ENCODE measurements around the gene EXOC6. TPM values are rescaled to one million over a fixed set of nuclear protein-coding genes. Genes with fewer than 3 reads are reported as not detected.
"Not testable (repeated sequence)": the region's sequence is repeated elsewhere in the genome, so short reads cannot be mapped to it uniquely, and the experiment has no call there.

EXOC6 gene
- total and polyA plus RNA-seq, 2 donors = 10.6 to 17.4 TPM

DNA sequence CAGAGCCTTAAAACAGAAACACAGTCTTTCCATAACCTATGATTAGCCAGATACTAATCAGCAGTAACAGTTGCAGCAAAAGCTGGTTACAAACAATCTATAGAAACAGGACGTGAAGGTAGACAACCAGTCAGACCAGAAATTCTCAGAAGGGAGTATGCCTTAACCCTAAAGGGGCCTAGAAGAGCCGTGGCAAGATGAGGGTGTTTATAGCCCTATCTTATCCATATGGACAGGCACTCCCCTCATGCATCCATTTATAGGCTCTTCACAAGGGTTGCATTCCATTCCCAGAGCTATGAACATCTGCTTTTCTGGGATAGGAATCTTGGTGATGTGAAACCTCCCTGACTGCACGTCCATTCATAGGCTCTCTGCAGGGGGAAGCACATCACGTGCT is 64.3 kb downstream of the EXOC6 start:
- not testable (repeated sequence) for H3K27ac ChIP-seq (ENCODE audit: low read depth in 1 of 2, low read length in 1 of 2); H3K9me3 ChIP-seq (ENCODE audit: control insufficient read depth in 2 of 2, insufficient read depth in 1 of 2, low read length in 1 of 2); DNase-seq (ENCODE audit: low read depth in 6 of 9, low spot score in 9 of 9); H3K36me3 ChIP-seq (ENCODE audit: control insufficient read depth in 2 of 2, insufficient read depth in 2 of 2, low read length in 1 of 2); H3K4me3 ChIP-seq (ENCODE audit: low read length in 2 of 2); H3K4me1 ChIP-seq (ENCODE audit: control insufficient read depth in 2 of 2, insufficient read depth in 2 of 2, low read length in 2 of 2); H3K27me3 ChIP-seq (ENCODE audit: control insufficient read depth in 2 of 2, insufficient read depth in 1 of 2, low read length in 1 of 2)
- 91% methylated on average over 4 of the region's 4 CpGs for WGBS

DNA sequence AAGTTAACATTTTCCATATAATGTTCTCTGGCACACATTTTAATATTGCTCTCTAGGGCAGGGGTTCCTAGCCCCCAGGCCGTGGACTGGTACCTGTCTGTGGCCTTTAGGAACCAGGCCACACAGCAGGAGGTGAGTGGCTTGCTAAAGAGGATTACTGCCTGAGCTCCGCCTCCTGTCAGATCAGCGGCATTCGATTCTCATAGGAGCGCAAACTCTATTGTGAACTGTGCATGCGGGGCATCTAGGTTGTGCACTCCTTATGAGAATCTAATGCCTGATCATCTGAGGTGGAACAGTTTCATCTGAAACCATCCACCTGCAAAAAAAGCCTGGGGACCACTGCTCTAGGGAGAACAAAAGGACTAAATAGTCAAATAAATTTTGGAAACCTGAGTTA is 65.7 kb downstream of the EXOC6 start:
- Histone ChIP-seq H3K4me3 (ENCODE audit: low read length in 2 of 2) (no peak overlapping the region), H3K4me1 (ENCODE audit: control insufficient read depth in 2 of 2, insufficient read depth in 2 of 2, low read length in 2 of 2) (no peaks in the 10 kb centered on the region), H3K27me3 (ENCODE audit: control insufficient read depth in 2 of 2, insufficient read depth in 1 of 2, low read length in 1 of 2) (no peaks in the 10 kb centered on the region), H3K27ac (ENCODE audit: low read depth in 1 of 2, low read length in 1 of 2) (no peak overlapping the region), H3K36me3 (ENCODE audit: control insufficient read depth in 2 of 2, insufficient read depth in 2 of 2, low read length in 1 of 2) (peaks cover 3% of the 10 kb centered on the region in 2 donors), H3K9me3 (ENCODE audit: control insufficient read depth in 2 of 2, insufficient read depth in 1 of 2, low read length in 1 of 2) (no peaks in the 10 kb centered on the region)
- no peak for DNase-seq (ENCODE audit: low read depth in 6 of 9, low spot score in 9 of 9)
- WGBS = 94% methylated on average over 6 of the region's 6 CpGs

DNA sequence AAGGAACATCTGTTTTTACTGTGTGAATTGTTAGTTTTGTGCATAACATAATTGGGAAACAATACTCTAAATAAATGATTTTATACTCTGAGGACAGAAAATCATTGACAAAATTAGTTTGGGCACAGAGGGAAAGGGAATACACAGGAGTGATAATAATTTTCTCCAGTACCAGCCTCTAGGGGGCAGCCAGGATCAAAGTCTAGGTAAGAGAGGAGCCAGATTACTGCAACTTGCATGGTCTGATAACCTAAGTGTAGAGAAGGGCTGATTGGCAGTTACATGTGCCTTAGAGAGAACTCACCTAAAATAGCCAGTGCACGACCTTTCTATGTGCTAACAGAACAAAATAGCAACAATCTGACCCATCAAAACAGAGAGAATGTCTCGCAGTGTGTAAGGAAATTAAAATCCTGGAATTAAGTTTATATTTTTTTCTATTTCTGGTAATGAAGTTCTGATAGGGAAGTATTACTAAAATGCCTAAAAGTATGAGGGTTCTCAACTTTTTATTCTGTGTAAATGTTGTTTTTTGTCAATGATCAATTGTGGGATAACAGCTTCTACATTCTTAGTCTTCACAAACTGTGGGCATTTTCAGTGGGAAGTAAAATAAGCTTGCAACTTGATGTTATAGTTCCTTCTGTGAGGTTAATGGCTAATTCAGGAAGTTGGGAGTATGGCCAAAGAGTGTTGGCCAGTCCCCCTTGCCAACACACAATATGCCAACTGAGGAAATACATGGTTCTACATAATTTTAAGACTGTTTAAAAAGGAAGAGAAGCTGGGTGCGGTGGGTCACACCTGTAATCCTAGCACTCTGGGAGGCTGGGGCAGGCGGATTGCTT is 66.4 kb downstream of the EXOC6 start:
- no peaks in the 10 kb centered on the region for H3K27me3 ChIP-seq (ENCODE audit: control insufficient read depth in 2 of 2, insufficient read depth in 1 of 2, low read length in 1 of 2)
- peak in 8 of 9 donors; percentile 19 to 69 (median 30) for DNase-seq (ENCODE audit: low read depth in 6 of 9, low spot score in 9 of 9)
- 90% methylated on average over 4 of the region's 4 CpGs for WGBS
- H3K36me3 ChIP-seq (ENCODE audit: control insufficient read depth in 2 of 2, insufficient read depth in 2 of 2, low read length in 1 of 2) = peaks cover 3% of the 10 kb centered on the region in 2 donors
- no peaks in the 10 kb centered on the region for H3K4me1 ChIP-seq (ENCODE audit: control insufficient read depth in 2 of 2, insufficient read depth in 2 of 2, low read length in 2 of 2)
- no peak overlapping the region for H3K27ac ChIP-seq (ENCODE audit: low read depth in 1 of 2, low read length in 1 of 2)
- H3K4me3 ChIP-seq (ENCODE audit: low read length in 2 of 2) = no peak overlapping the region
- no peaks in the 10 kb centered on the region for H3K9me3 ChIP-seq (ENCODE audit: control insufficient read depth in 2 of 2, insufficient read depth in 1 of 2, low read length in 1 of 2)

DNA sequence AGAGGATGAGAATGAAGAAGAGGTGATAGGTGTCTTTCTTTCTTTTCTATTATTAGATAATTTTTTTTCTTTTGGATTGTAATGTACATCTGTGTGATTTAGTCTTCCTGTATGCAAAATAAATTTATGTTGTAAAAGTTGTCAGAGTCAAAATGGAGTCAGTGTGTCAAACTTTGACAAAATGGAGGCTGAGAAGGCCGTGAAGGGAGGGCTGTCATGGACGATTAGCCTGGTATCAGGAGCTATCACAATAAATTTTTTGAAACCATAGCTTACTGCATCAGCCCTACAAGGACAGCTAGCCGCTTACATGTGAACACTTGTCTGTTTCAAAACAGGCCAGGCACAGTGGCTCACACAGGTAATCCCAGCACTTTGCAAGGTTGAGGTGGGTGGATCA is 67.6 kb downstream of the EXOC6 start:
- H3K27ac ChIP-seq (ENCODE audit: low read depth in 1 of 2, low read length in 1 of 2) = no peak overlapping the region
- no peak for DNase-seq (ENCODE audit: low read depth in 6 of 9, low spot score in 9 of 9)
- H3K4me3 ChIP-seq (ENCODE audit: low read length in 2 of 2) = no peak overlapping the region
- WGBS = 98% methylated on average over 3 of the region's 3 CpGs
- H3K4me1 ChIP-seq (ENCODE audit: control insufficient read depth in 2 of 2, insufficient read depth in 2 of 2, low read length in 2 of 2) = no peaks in the 10 kb centered on the region
- H3K9me3 ChIP-seq (ENCODE audit: control insufficient read depth in 2 of 2, insufficient read depth in 1 of 2, low read length in 1 of 2) = no peaks in the 10 kb centered on the region
- H3K27me3 ChIP-seq (ENCODE audit: control insufficient read depth in 2 of 2, insufficient read depth in 1 of 2, low read length in 1 of 2) = no peaks in the 10 kb centered on the region
- peaks cover 3% of the 10 kb centered on the region in 2 donors for H3K36me3 ChIP-seq (ENCODE audit: control insufficient read depth in 2 of 2, insufficient read depth in 2 of 2, low read length in 1 of 2)

- H3K27ac ChIP-seq (ENCODE audit: low read depth in 1 of 2, low read length in 1 of 2) = no peak overlapping the region
- H3K27me3 ChIP-seq (ENCODE audit: control insufficient read depth in 2 of 2, insufficient read depth in 1 of 2, low read length in 1 of 2) = no peaks in the 10 kb centered on the region
- H3K36me3 ChIP-seq (ENCODE audit: control insufficient read depth in 2 of 2, insufficient read depth in 2 of 2, low read length in 1 of 2) = peaks cover 0 to 3% of the 10 kb centered on the region in 2 donors
- no peak for DNase-seq (ENCODE audit: low read depth in 6 of 9, low spot score in 9 of 9)
- no peaks in the 10 kb centered on the region for H3K9me3 ChIP-seq (ENCODE audit: control insufficient read depth in 2 of 2, insufficient read depth in 1 of 2, low read length in 1 of 2)
- WGBS = 98% methylated on average over 2 of the region's 2 CpGs
- H3K4me1 ChIP-seq (ENCODE audit: control insufficient read depth in 2 of 2, insufficient read depth in 2 of 2, low read length in 2 of 2) = no peaks in the 10 kb centered on the region
- H3K4me3 ChIP-seq (ENCODE audit: low read length in 2 of 2) = no peak overlapping the region
These were observed 68.1 kb downstream of the EXOC6 start for GRCh38 chr10:92916433-92916832.

- no peak for DNase-seq (ENCODE audit: low read depth in 6 of 9, low spot score in 9 of 9)
- Histone ChIP-seq H3K36me3 (ENCODE audit: control insufficient read depth in 2 of 2, insufficient read depth in 2 of 2, low read length in 1 of 2) (peaks cover 2 to 3% of the 10 kb centered on the region in 2 donors), H3K9me3 (ENCODE audit: control insufficient read depth in 2 of 2, insufficient read depth in 1 of 2, low read length in 1 of 2) (no peaks in the 10 kb centered on the region), H3K4me3 (ENCODE audit: low read length in 2 of 2) (no peak overlapping the region), H3K27me3 (ENCODE audit: control insufficient read depth in 2 of 2, insufficient read depth in 1 of 2, low read length in 1 of 2) (no peaks in the 10 kb centered on the region), H3K27ac (ENCODE audit: low read depth in 1 of 2, low read length in 1 of 2) (no peak overlapping the region), H3K4me1 (ENCODE audit: control insufficient read depth in 2 of 2, insufficient read depth in 2 of 2, low read length in 2 of 2) (no peaks in the 10 kb centered on the region)
- 98% methylated on average over 3 of the region's 3 CpGs for WGBS
These were observed 70.3 kb downstream of the EXOC6 start for GRCh38 chr10:92918603-92919002.

GRCh38 chr10:92920866-92921265 is 72.5 kb downstream of the EXOC6 start:
- Histone ChIP-seq H3K36me3 (ENCODE audit: control insufficient read depth in 2 of 2, insufficient read depth in 2 of 2, low read length in 1 of 2) (peaks cover 3 to 6% of the 10 kb centered on the region in 2 donors), H3K4me1 (ENCODE audit: control insufficient read depth in 2 of 2, insufficient read depth in 2 of 2, low read length in 2 of 2) (no peaks in the 10 kb centered on the region), H3K4me3 (ENCODE audit: low read length in 2 of 2) (no peak overlapping the region), H3K27ac (ENCODE audit: low read depth in 1 of 2, low read length in 1 of 2) (no peak overlapping the region), H3K9me3 (ENCODE audit: control insufficient read depth in 2 of 2, insufficient read depth in 1 of 2, low read length in 1 of 2) (no peaks in the 10 kb centered on the region), H3K27me3 (ENCODE audit: control insufficient read depth in 2 of 2, insufficient read depth in 1 of 2, low read length in 1 of 2) (no peaks in the 10 kb centered on the region)
- DNase-seq (ENCODE audit: low read depth in 6 of 9, low spot score in 9 of 9) = no peak

DNA sequence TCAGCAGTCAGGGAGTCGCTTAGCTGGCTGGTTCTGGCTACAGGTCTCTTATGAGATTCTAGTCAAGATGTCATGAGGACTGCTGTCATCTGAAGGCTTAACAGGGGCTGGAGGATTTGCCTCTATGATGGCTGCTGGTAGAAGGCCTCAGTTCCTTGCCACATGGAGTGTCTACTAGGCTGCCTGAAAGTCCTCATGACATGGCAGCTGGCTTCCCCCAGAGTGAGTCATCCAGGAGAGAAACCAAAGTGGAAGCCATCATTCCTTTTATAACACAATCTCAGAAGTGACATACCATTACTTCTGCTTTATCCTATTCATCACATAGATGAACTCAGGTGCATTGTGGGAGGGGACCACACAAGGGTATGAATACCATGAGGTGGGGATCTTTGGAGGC is 75.1 kb downstream of the EXOC6 start:
- WGBS = 98% methylated on average over 1 of the region's 1 CpG
- H3K27ac ChIP-seq (ENCODE audit: low read depth in 1 of 2, low read length in 1 of 2) = no peak overlapping the region
- no peaks in the 10 kb centered on the region for H3K27me3 ChIP-seq (ENCODE audit: control insufficient read depth in 2 of 2, insufficient read depth in 1 of 2, low read length in 1 of 2)
- H3K9me3 ChIP-seq (ENCODE audit: control insufficient read depth in 2 of 2, insufficient read depth in 1 of 2, low read length in 1 of 2) = no peaks in the 10 kb centered on the region
- H3K4me3 ChIP-seq (ENCODE audit: low read length in 2 of 2) = no peak overlapping the region
- no peak for DNase-seq (ENCODE audit: low read depth in 6 of 9, low spot score in 9 of 9)
- no peaks in the 10 kb centered on the region for H3K4me1 ChIP-seq (ENCODE audit: control insufficient read depth in 2 of 2, insufficient read depth in 2 of 2, low read length in 2 of 2)
- peaks cover 0 to 6% of the 10 kb centered on the region in 2 donors for H3K36me3 ChIP-seq (ENCODE audit: control insufficient read depth in 2 of 2, insufficient read depth in 2 of 2, low read length in 1 of 2)

DNA sequence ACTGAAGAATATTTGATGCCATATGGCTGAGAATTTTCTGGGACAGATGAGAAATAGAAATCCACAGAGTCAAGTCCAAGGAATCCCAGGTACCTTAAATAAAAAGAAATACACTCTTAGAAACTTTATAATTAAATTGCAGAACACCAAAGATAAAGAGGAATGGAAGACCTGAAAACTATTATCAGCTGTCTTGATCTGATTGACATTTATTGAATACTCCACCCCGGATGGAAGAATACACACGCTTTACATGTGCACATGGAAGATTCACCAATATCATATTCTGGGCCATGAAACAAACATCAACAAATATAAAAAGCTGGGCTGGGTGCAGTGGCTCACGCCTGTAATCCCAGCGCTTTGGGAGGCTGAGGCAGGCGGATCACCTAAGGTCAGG is 81.6 kb downstream of the EXOC6 start:
- 97% methylated on average over 5 of the region's 5 CpGs for WGBS
- no peak overlapping the region for H3K27ac ChIP-seq (ENCODE audit: low read depth in 1 of 2, low read length in 1 of 2)
- no peaks in the 10 kb centered on the region for H3K9me3 ChIP-seq (ENCODE audit: control insufficient read depth in 2 of 2, insufficient read depth in 1 of 2, low read length in 1 of 2)
- H3K4me1 ChIP-seq (ENCODE audit: control insufficient read depth in 2 of 2, insufficient read depth in 2 of 2, low read length in 2 of 2) = no peaks in the 10 kb centered on the region
- no peak overlapping the region for H3K4me3 ChIP-seq (ENCODE audit: low read length in 2 of 2)
- H3K27me3 ChIP-seq (ENCODE audit: control insufficient read depth in 2 of 2, insufficient read depth in 1 of 2, low read length in 1 of 2) = no peaks in the 10 kb centered on the region
- H3K36me3 ChIP-seq (ENCODE audit: control insufficient read depth in 2 of 2, insufficient read depth in 2 of 2, low read length in 1 of 2) = peaks cover 3 to 12% of the 10 kb centered on the region in 2 donors
- no peak for DNase-seq (ENCODE audit: low read depth in 6 of 9, low spot score in 9 of 9)

Measured in thymus (tissue), 11 donors.